BJ (cell line): ENCODE data around the gene MPC1. TPM values are rescaled to one million over a fixed set of nuclear protein-coding genes. Genes with fewer than 3 reads are reported as not detected.

Experiments used
- CTCF ChIA-PET: fragments of 350-600 bp; formaldehyde crosslinking; extraction: SDS; loops from one replicate; lab custom pipeline; 2021; ENCODE audit warnings: antibody characterized with exemption, inconsistent platforms; lab: Yijun Ruan, JAX
- POLR2A ChIA-PET: fragments of 300-600 bp; sonication (Branson Sonifier 250); formaldehyde crosslinking; extraction: SDS; loops from one replicate; lab custom pipeline; 2021; ENCODE audit warnings: antibody characterized with exemption; lab: Charles Lee
- DNase-seq: peaks from one replicate; pipeline ENCODE4 v3.0.0-alpha.2; 2011; ENCODE audit warnings: low read depth
- H3K27me3 ChIP-seq: 2 replicates; pipeline ENCODE4 v1.6.0; 2011; ENCODE audit warnings: low read length; ENCODE audit not compliant: control insufficient read depth, insufficient read depth
- H3K36me3 ChIP-seq: 2 replicates; pipeline ENCODE4 v1.5.1; 2011; ENCODE audit warnings: low read length; ENCODE audit not compliant: control insufficient read depth, insufficient read depth
- H3K4me3 ChIP-seq: 2 replicates; pipeline ENCODE4 v1.5.1; 2011; ENCODE audit warnings: low read depth, mild to moderate bottlenecking, control low read depth, low read length
- CTCF ChIP-seq: IDR thresholded peaks from 2 replicates; pipeline ENCODE4 v1.5.1; 2011; ENCODE audit warnings: low read depth, mild to moderate bottlenecking, control low read depth, inconsistent platforms, low read length, moderate library complexity; ENCODE audit not compliant: insufficient read depth
- polyA plus RNA-seq: library from polyadenylated mRNA; depleted of rRNA; stranded (reverse); fragments of >200 nt; gene quantifications from 2 replicates; pipeline ENCODE4 v1.2.3, GENCODE V29; 2011; rRNA removed

Gene MPC1
- polyA plus RNA-seq, 1 experiment, result 19.2 TPM

DNA sequence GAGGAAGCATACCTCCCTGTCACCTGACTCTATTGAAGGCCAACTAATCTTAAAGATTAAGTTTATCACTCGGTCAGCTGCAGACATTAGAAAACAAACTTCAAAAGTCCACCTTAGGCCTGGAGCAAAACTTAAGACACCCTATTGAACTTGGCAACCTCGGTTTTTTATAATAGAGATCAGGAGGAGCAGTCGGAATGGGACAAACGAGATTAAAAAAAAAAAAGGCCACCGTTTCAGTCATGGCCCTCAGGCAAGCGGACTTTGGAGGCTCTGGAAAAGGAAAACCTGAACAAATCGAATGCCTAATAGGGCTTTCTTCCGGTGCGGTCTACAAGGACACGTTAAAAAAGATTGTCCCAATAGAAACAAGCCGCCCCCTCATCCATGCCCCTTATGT, 67.3 kb downstream of the MPC1 start:
- DNase-seq, result no peak
- Histone ChIP-seq H3K27me3 (no peaks in the 10 kb centered on the region; the same call in 1 of the 2 replicates), H3K36me3 (no peaks in the 10 kb centered on the region), H3K4me3 (no peak overlapping the region)
- ChIA-PET CTCF (interaction anchor here (0.6 to 3.5 kb wide), 2 partner anchors 10 to 86 kb away, joined by 3 to 22 read pairs; no protein-coding TSS in a partner anchor), POLR2A (no interaction called here)
- TF ChIP-seq CTCF, result no peak

Other genes with a start within 250 kb of the MPC1 start
- not detected in 2 replicates for gene TBXT, start 215.1 kb downstream of the MPC1 start, polyA plus RNA-seq
- gene PRR18, start 74.5 kb downstream of the MPC1 start, polyA plus RNA-seq, result not detected in 2 replicates
- gene SFT2D1, start 40.4 kb downstream of the MPC1 start, polyA plus RNA-seq, result 24.9 and 53.6 TPM in 2 replicates
- 0.26 and 0.32 TPM in 2 replicates for gene RAMACL, start 203.7 kb upstream of the MPC1 start, polyA plus RNA-seq
- 60.7 and 80.8 TPM in 2 replicates for gene RPS6KA2, start 244.3 kb upstream of the MPC1 start, polyA plus RNA-seq